Skin epidermis (tissue), 12 donors: ENCODE measurements around the gene TOX4.
"Not testable (repeated sequence)": the region's sequence is repeated elsewhere in the genome, so short reads cannot be mapped to it uniquely, and the experiment has no call there.

Source experiments
- H3K27ac ChIP-seq, 21 experiments: fragments of 200-600 bp; sonication (generic) in 11 of 21; one replicate each; pipeline ENCODE4 v1.5.0; 2020; ENCODE audit warnings: mild to moderate bottlenecking in 3 of 21, inconsistent platforms in 2 of 21, moderate library complexity in 2 of 21
- H3K4me3 ChIP-seq, 7 experiments: fragments of 200-600 bp; sonication (generic) in 2 of 7; one replicate each; pipeline ENCODE4 v1.5.0; 2020; ENCODE audit warnings: inconsistent platforms in 2 of 7, mild to moderate bottlenecking in 2 of 7, moderate library complexity in 1 of 7

Gene TOX4

GRCh38 chr14:21476925-21477681 lies at the start of gene TOX4, which contains the start of gene RAB2B:
TOX4 (plus strand) TSS chr14:21477195; CDS start chr14:21477279, 84 bp downstream.
RAB2B (minus strand) TSS chr14:21476959; CDS start chr14:21476872, 87 bp downstream.
- peak within 1 kb of the TSS; percentile 69 to 94 (median 90) for H3K27ac ChIP-seq
- peak within 1 kb of the TSS; percentile 54 to 96 (median 67) for H3K4me3 ChIP-seq

DNA sequence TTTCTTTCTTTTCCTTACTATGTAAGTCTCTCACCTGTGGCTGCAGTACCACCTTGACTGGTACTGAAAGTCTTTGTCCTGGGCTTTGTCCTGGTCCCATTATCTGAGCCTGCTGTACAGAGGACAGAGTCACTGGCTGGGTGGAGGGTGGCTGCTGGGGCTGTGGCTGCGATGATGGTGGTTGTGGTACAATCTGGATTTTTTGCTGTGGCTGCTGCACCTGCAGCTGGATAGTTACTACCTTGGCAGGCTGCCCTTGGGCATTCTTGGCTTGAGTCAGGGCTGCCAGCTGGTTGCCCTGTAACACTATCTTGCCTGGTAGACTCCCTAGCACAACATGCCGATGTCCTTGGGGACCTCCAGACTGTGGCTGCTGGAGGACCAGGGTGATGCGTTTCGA lies 48.1 kb upstream of the TOX4 start:
- Histone ChIP-seq H3K4me3 (no peak overlapping the region), H3K27ac (no peak overlapping the region)

DNA sequence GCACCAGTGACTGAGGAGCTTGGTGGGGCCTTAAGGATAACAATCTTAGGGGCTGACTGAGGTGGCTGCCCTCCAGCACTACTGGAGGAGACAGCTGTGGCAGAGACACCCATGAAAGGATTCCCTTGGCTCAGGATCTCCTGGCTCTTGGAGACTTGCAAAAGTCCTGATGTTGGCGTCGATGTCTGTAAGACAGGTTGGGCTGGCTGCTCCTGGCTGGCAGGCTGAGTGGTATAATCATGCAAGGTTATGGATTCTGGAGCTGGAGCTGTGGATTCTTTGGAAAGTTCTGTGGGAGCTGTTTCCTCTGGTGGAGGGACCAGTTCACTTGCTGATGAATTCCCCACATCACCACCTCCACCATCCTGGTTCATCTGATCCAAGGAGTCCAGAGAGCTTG lies 45.9 kb upstream of the TOX4 start:
- peak overlapping the region in 8 of 21 experiments; percentile 3 to 59 (median 24) for H3K27ac ChIP-seq
- no peak overlapping the region for H3K4me3 ChIP-seq

DNA sequence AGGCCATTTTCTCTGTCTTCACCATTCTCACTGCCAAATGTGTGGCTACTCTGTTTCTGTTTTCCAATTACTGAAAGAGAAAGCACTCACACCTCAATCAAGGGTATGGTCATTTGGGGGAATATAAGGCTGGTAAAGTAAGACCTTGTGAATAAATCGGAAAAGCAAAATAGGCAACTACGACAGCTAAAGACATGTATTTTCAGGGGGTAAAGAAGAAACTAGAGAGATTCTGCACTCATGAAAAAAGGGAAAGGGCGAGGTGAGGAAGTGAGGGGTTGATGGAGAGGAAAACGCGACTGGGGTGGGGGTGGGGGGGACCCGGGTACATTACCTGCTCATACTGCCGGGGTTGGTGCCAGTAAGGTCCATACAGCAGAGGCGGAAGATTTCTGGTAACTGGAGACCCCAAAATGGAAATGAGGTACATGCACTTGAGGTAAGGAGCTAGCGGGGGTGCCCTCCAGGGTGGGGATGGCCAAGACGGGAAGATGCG lies 40.4 kb upstream of the TOX4 start:
- Histone ChIP-seq H3K4me3 (peak overlapping the region; percentile 61 to 96 (median 81)), H3K27ac (peak overlapping the region in 20 of 21 experiments; percentile 76 to 96 (median 90))

GRCh38 chr14:21437063-21437901 lies 39.7 kb upstream of the TOX4 start:
- Histone ChIP-seq H3K27ac (peak overlapping the region; percentile 54 to 96 (median 88)), H3K4me3 (peak overlapping the region; percentile 61 to 96 (median 81))

- Histone ChIP-seq H3K4me3 (no peak overlapping the region), H3K27ac (no peak overlapping the region)
Observed at GRCh38 chr14:21440859-21441258, 36.1 kb upstream of the TOX4 start.

- not testable (repeated sequence) for H3K27ac ChIP-seq, H3K4me3 ChIP-seq
Observed at GRCh38 chr14:21442657-21443056, 34.3 kb upstream of the TOX4 start.

GRCh38 chr14:21449899-21450216 lies 27.1 kb upstream of the TOX4 start:
- Histone ChIP-seq H3K27ac (no peak overlapping the region), H3K4me3 (no peak overlapping the region)

DNA sequence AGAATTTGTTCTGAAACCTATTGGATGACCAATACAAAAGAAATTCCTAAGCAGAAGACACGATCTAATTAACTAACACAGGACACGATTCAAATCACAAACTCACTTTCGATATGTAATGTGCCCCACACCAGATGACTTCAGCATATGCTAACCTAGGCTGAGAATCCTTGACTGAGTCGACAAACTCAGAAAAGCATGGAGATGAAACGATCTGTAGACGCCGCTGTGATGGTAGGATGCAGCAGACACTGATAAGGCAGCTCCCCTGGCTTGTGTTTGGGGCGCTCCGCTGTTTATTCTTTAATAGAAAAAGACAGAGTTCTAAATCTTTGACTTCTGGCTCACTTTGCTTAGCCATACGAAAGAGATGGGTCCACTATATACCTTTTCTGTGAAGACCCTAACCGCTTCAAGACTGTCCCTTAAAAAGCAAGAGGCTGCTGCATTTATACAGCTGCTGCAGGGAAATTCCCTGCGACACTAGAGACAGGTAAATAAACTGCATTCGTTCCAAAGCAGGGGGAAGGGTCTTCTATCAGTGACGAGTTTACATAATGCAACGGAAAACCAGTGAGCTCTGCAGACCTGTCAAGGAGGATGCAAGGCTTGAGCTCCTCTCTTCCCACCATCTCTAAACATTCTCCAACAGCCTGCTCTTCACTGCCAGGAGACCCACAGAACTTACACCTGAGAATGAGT lies 22.0 kb upstream of the TOX4 start:
- H3K27ac ChIP-seq: peak overlapping the region in 20 of 21 experiments; percentile 76 to 98 (median 94)
- peak overlapping the region; percentile 48 to 86 (median 70) for H3K4me3 ChIP-seq

DNA sequence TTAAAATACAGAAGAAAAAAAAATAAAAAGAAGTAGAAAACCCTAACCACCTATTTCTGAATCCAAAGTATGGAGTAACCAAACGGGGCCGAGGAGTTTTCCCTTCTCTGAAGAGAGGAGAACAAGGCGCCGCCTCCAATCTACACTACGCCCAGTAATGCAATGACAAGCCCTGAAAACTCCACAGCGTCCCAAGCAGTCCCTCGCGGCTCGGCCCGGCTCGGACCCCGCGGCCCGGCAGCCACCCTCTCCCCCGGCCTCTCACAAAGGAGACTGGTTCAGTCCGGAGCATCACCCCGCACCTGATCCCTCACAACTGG lies 21.4 kb upstream of the TOX4 start:
- Histone ChIP-seq H3K27ac (peak overlapping the region in 20 of 21 experiments; percentile 76 to 98 (median 94)), H3K4me3 (peak overlapping the region; percentile 48 to 86 (median 70))

GRCh38 chr14:21455912-21456667 lies 20.9 kb upstream of the TOX4 start, which contains the start of gene CHD8:
CHD8 (minus strand) TSS chr14:21456123; CDS start chr14:21431643, 24,480 bp downstream.
- Histone ChIP-seq H3K4me3 (peak within 1 kb of the TSS; percentile 48 to 86 (median 70)), H3K27ac (peak within 1 kb of the TSS in 20 of 21 experiments; percentile 86 to 98 (median 96))

DNA sequence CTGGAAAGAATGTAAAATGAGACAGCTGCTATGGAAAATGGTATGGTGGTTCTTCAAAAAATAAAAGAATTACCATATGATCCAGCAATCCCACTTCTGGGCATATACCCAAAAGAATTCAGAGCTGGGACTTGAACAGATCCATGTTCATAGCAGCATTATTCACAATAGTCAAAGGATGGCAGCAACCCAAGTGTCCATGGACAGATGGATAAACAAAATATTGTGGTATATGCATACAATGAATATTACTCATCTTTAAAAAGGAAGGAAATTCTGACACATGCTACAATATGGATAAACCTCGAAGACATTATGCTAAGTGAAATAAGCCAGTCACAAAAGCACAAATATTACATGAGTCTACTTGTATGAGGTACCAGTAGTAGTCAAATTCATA lies 9.4 kb upstream of the TOX4 start:
- Histone ChIP-seq H3K27ac (no peak overlapping the region), H3K4me3 (no peak overlapping the region)

DNA sequence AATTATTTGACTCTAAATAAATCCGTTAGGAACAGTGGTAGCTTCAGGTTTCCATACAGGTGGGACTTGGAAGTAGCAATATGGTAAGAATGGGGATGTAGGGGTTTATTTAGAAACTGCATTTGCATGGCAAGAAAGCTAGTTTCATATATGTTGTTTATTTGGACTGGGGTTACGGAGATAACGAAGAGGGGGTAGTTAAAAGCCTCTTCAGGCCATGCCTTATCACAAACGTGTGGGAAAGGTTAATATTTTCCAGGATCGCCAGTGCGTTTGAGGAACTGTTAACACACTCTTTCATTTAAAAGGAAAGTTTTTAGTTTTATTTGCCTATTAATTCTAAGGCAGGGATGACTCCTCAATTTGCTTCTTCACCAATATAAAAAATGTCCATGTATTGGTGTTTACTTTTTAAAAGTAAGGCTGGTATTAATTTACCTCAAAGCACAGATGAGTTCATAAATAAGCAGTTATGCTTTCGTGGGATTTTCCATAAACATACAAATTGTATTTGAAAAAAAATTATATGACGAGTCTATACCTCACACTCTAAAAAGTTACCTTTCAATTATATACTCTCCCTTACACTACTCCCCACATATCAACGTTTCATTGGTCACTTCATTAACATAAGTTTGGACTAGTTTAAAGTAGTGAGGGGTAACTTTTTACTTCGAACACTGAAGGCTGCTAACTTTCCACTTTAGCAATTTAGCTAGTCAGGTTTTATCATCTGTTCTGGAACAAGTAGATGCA lies 1.1 kb upstream of the TOX4 start:
- H3K4me3 ChIP-seq: peak overlapping the region; percentile 54 to 96 (median 67)
- peak overlapping the region in 20 of 21 experiments; percentile 69 to 94 (median 90) for H3K27ac ChIP-seq

- H3K27ac ChIP-seq: peak overlapping the region in 20 of 21 experiments; percentile 69 to 94 (median 90)
- H3K4me3 ChIP-seq: peak overlapping the region; percentile 54 to 96 (median 67)
Observed at GRCh38 chr14:21476523-21476924, 471 bp upstream of the TOX4 start.

- Histone ChIP-seq H3K4me3 (no peak overlapping the region), H3K27ac (no peak overlapping the region)
Observed at GRCh38 chr14:21486640-21487087, 9.7 kb downstream of the TOX4 start.

DNA sequence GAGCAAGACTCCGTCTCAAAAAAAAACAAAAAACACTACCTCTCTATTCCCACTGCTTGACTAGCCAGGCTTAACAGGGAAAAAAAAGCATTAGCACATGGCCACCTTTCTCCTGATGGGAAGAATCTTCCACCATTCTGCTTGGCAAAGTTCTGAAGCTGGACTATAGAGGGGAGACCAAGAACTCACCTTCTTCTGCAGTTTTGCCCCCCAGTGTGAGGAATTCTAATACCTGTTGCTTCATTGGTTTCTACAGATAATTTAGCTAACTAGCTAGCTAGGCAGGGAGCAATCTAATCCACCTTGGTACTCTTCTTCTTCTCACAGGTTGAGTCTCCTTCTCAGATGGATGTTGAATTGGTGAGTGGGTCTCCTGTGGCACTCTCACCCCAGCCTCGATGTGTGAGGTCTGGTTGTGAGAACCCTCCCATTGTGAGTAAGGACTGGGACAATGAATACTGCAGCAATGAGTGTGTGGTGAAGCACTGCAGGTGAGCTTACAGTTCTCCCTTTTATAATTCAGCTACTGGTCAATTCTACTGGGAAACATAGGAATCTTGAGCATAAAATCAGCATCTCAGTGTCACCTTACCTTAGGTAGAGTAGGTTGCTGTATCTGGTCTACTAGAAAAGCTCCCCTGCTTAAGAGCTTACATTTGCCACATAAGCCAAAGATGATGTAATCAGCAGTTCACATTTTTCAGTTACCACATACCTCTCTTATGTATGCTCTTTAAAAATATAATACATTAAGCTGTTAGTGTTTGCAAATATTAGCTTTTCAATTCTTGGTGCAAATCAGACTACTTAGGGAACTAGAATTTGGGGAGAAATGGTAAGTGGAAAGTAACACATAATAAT lies 18.1 kb downstream of the TOX4 start:
- no peak overlapping the region for H3K4me3 ChIP-seq

DNA sequence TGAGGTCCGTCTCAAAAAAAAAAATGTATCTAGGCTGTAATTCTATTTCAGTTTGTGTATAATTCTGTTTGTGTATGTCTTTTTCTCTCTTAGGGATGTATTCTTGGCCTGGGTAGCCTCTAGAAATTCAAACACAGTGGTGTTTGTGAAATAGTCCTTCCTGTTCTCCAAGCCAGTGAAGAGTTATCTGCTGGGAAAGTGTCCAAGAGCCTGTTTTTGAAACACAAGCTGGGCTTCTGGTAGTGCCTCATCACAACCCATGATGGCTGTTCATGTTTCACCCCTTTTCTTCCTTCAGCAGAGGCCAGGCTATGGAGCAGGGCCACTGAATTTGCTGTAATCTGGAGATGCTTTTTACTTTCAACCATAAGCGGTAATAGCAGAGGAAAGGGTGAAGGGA lies 19.5 kb downstream of the TOX4 start:
- H3K4me3 ChIP-seq: no peak overlapping the region
- H3K27ac ChIP-seq: no peak overlapping the region

More for the DNA sequence above, 18.1 kb downstream of the TOX4 start:
- H3K27ac ChIP-seq: no peak overlapping the region
